ENCODE data around the gene HMGB4.

HMGB4 gene

DNA sequence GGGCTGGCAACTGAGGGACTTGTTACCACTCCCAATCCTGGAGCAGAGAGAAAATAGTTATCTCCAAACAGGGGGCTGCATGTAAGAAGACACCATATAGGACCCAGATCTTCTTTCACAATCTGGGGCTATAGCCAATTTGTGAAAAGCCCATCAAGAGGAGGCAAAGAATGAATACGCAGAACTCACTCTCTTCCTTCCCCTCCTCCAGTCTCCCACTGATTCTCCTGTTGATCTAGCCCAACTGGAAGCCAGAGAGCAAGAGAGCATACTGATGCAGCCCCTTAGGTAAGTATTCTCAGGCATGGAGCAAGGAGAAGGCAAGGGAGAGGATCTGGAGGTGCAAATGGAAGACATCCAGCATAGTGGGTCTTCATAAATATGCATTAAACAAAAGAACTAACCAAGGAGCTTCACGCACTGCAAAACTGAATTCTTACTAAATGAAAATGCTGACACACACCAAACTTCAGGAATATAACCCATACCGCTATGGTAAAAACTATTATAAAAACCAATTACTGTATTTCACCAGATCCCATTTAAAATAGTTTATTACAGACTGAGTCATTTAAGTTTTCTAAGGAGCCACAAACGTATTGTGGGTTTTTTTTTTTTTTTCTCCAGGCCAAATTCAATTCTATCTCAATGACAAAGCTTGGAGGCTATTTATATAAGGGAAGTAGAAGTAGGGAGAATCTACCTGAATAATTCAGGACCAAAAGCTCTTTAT is 15.5 kb upstream of the HMGB4 start:
- no peak for DNase-seq (ENCODE audit: low read depth)

- DNase-seq (ENCODE audit: low read depth): no peak
Measured at GRCh38 chr1:33849211-33849610, 14.7 kb upstream of the HMGB4 start.

- DNase-seq (ENCODE audit: low read depth): no peak
Measured at GRCh38 chr1:33850481-33850880, 13.4 kb upstream of the HMGB4 start.

GRCh38 chr1:33852711-33853110 is 11.2 kb upstream of the HMGB4 start:
- DNase-seq (ENCODE audit: low read depth): no peak

- no peak for DNase-seq (ENCODE audit: low read depth)
Measured at GRCh38 chr1:33853431-33853830, 10.4 kb upstream of the HMGB4 start.

DNA sequence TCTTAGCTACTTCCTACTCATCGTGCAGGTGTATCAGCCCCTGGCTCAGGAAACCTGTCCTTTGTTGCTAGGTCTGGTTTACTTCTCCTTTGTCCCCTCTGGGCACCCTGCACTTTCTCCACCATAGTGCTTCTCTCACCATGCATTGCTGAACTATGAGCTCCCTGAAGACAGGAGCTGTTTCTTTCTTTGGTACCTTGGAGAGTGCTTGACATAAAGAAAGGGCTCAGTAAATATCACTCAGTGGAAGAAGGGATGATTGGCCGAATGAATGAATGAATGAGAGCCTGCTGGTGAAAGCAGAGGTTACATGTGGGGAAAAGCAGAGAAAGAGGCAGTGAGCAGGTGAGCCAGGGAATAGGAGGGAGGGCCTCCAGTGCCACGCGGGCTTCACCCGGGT is 9.8 kb upstream of the HMGB4 start:
- no peak for DNase-seq (ENCODE audit: low read depth)

DNA sequence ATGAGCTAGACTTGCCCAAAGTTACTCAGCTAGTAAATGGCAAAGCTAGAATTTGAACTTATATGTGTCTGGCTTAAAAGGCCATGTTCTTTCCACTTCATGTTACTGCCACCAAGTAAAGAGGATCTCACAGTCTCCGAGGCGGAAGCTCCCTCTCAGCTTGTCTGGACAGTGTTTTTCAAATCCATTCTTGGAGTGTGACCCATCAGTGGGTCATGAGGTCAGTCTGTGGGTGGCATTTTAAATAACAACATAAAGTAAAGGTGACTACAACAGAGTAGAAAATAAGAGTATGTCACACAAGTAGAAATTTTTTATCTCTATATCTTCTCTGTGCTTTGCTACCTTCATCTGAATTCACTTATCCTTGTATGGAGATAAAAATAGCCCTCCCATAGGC is 3.2 kb upstream of the HMGB4 start:
- DNase-seq (ENCODE audit: low read depth): no peak

GRCh38 chr1:33864460-33865389 is 846 bp downstream of the HMGB4 start:
- no peak for DNase-seq (ENCODE audit: low read depth)

- DNase-seq (ENCODE audit: low read depth): no peak
Measured at GRCh38 chr1:33866281-33866680, 2.4 kb downstream of the HMGB4 start.

- DNase-seq (ENCODE audit: low read depth): no peak
Measured at GRCh38 chr1:33867684-33868083, 3.8 kb downstream of the HMGB4 start.

DNA sequence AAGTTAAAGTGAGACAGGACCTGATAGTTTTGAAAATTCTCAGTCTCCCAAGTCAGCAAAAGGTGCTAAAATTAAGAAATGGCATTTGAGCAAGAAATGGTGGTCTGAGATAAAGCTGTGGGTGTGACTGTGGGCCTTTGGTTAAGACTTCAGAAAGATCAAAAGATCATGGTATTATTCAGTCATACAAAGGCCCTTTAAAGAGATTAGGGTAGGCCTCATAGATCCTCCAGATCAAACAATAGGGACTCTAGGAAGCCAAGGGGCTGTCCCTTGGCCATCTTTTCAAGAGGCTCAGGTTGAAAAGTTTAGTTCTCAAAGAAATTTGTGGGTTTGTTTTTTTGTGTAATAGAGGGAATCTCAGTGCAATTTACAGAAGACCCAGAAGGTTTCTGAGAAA is 8.4 kb downstream of the HMGB4 start:
- no peak for DNase-seq (ENCODE audit: low read depth)

- DNase-seq (ENCODE audit: low read depth): no peak
Measured at GRCh38 chr1:33872683-33873082, 8.8 kb downstream of the HMGB4 start.

- no peak for DNase-seq (ENCODE audit: low read depth)
Measured at GRCh38 chr1:33874636-33875035, 10.8 kb downstream of the HMGB4 start.

GRCh38 chr1:33875862-33876261 is 12.0 kb downstream of the HMGB4 start:
- no peak for DNase-seq (ENCODE audit: low read depth)

DNA sequence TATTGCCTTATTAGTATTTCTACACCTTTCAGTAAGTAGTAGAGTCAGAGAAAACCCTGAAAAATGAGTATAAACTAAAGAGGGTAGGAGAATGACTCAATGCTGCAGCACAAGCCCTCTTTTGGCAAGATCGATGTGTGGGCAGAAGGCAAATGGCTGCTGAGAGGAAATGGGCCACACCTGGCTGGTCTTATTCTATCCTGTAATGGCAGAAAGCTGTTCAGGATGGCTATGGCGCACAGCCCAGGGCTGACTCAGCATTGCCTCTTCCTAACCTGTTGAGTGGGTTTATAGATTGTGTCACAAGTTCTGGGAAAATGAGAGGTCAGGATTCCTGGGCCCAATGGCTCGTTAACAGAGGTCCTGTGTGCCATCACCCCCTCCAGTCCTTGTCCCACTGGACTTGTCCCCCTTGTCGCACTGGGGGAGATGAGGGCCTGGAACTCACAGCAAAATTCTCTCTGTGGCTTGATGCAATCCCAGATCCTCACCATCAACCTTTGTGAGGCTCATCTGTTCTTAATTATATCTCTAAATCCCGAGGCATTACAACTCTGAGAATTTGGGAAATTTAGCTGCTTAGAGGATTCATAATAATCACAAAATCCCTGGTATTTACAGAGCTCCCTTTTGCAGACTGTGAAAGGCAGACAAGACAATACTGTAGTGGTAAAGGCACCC is 13.2 kb downstream of the HMGB4 start:
- DNase-seq (ENCODE audit: low read depth): no peak

GRCh38 chr1:33878392-33878791 is 14.5 kb downstream of the HMGB4 start:
- no peak for DNase-seq (ENCODE audit: low read depth)

DNA sequence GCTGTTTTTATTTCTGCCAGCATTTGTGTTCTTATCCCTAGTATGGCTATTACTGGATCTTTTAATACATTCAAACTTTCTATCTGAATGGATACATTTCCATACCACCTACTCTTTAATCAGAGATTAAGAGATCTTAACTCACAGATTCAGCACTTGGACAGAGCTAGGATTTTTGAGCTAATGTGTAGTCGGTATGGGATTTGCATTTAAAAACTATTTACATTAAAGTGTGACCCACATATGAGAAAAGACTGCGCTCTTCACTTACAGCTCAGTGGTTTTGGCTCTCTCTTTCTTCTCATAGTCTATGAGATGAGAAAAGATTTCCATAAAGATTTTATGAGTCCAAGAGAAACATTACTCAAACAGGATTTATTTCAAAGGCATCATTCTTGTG is 16.4 kb downstream of the HMGB4 start:
- no peak for DNase-seq (ENCODE audit: low read depth)

DNA sequence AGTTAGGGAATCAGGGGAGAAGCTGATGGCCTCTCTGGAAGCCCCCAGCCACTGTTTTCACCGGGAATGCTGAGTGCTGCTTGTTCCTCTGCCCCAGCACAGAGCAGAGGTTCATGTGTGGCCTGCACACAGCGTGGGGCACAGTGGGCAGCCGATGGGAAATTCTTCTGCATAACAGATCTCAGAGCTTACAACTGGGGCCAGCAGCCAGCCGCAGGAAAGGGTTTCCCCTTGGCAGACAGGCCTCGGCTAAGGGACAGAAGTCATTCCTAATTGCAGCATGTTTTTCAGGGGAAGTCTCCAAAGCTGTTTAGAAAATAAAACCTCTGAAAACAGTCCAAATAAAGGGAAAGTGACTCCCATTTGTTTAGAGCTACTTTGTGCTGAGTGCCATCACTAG is 22.6 kb downstream of the HMGB4 start:
- DNase-seq (ENCODE audit: low read depth): no peak

DNA sequence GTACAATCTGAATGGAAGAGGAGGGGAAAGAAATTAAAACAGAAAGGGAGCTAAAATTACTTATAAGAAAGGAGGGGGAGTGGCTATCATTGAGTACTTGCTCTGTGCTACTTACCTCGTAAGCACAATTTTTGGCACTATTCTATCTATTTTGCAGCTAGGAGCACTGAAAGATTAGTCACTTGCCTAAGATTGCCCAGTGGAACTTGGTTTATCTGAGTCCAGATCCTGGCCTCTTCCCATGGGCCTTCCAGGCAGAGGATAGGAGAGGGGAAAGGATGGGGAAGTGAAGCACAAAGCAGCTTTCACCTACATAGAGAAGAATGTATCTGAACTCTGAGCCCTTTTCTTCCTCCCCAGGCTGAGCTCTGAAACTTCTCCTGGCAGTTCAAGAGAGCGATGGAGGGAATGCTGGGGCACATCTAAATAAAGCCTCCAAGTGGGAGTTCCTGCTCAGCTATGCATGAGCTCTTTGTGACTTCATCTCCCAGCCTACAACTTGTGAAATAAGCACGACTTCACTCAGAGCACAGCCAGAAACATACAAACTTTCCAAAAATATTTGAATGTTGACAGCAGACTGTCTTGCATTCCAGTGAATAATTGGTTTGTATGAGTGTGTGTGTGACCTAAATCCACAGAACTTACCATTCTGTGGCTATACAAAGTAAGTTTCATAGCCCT is 29.4 kb downstream of the HMGB4 start:
- DNase-seq (ENCODE audit: low read depth): no peak

DNA sequence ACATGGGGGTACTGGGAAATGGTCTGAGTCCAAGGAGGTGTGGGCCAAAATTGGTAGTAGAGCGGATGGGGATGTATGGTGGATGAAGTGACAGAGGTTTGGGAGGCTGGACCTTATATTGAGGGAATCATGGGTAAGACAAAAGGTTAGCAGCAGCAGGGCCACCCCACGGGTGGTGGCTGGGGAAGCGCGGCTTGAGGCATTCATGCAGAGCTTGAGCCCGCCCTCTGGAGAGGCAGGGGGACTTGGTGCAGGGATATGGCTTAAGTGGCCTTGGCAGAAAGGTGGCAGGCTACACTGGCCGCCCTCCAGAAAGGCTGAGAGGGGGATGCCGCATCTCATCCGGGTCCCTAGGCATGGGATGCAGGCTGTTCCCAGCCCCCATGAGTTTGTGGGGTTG is 31.5 kb downstream of the HMGB4 start:
- no peak for DNase-seq (ENCODE audit: low read depth)

GRCh38 chr1:33895976-33896375 is 32.1 kb downstream of the HMGB4 start:
- DNase-seq (ENCODE audit: low read depth): no peak

GRCh38 chr1:33897092-33897725 is 33.3 kb downstream of the HMGB4 start:
- no peak for DNase-seq (ENCODE audit: low read depth)
